ENCODE measurements around the gene ZFYVE28.
A peak's percentile ranks its signal among the peaks of the same experiment; 100 is the strongest.

Gene ZFYVE28

DNA sequence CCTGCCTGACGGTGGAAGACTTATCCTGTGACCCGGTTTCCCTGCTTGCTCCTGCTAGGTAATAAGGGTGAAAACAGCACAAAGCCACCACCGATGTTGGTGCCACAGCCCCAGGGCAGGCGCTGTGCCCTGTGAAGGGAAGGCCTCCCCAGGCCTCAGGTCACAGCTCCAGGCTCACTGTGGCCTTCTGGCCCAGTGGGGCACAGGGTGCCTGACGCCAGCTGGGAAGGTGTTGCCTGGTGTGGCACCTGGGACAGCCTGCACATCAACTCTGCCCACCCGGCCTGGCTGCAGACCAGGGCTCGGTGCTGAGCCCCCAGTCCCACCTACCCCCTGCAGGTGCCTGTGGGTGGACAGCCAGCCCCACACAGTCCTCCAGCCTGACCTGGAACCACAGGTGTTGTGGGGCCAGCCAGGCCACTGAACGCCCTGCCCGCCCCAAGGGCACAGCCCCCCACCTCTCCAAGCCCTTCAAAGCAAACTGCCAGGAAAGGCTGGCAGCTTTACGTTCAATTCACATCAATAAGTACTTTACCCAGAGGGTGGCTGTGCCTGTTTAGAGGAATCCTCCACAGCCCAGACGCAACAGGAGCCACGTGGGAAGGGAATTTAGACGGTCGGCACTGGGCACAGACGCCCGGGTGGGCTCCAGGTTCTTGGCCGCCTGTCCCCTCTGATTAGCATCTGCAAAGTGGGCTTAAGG lies 54.3 kb downstream of the ZFYVE28 start:
- in situ Hi-C loops (cut with HindIII; ENCODE audit: low sequenced_read_pairs) = no loop called here
- no peak for DNase-seq (ENCODE audit: low read depth)
- H3K4me3 ChIP-seq (ENCODE audit: low read depth, low read length) = peak overlapping the region; percentile 39
- TF ChIP-seq, protein P1, sequence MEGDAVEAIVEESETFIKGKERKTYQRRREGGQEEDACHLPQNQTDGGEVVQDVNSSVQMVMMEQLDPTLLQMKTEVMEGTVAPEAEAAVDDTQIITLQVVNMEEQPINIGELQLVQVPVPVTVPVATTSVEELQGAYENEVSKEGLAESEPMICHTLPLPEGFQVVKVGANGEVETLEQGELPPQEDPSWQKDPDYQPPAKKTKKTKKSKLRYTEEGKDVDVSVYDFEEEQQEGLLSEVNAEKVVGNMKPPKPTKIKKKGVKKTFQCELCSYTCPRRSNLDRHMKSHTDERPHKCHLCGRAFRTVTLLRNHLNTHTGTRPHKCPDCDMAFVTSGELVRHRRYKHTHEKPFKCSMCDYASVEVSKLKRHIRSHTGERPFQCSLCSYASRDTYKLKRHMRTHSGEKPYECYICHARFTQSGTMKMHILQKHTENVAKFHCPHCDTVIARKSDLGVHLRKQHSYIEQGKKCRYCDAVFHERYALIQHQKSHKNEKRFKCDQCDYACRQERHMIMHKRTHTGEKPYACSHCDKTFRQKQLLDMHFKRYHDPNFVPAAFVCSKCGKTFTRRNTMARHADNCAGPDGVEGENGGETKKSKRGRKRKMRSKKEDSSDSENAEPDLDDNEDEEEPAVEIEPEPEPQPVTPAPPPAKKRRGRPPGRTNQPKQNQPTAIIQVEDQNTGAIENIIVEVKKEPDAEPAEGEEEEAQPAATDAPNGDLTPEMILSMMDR (IDR thresholded peaks at IDR 0.05; ENCODE audit: low read depth, low read length, missing control alignments) = no peak

DNA sequence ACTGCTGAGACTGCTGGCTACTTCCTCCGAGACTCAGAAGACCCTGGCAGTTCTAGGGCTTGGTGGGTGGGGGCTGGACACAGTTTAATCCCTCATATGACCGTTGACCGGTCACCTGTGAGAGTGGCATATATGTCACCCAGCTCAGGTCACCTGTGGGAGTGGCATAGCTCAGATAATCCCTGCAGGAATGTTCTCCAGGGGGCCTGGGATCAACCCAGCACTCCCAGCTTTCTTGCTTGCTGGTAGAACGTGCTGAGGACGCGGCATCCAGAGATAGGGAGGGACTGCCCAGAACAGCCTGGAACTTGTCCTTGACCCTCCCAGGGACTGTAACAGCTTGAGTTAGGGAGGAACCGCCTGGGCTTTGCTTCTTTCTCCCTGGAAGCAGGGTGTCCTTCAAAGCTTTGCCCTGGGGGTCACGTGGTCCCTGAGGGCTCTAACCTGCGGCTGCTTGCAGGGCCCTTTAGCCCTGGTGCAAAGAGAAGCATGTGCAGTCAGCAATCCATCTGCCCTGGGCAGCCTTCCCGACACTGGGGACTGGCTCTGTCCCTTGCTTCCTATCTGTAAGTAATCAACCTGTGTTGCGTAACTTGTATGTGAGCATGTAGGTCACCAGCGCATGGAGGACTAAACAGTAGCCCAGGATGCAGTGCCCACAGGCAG lies 55.3 kb downstream of the ZFYVE28 start:
- in situ Hi-C loops (cut with HindIII; ENCODE audit: low sequenced_read_pairs) = no loop called here
- TF ChIP-seq, protein P1 (IDR thresholded peaks at IDR 0.05; ENCODE audit: low read depth, low read length, missing control alignments) = no peak
- no peak overlapping the region for H3K4me3 ChIP-seq (ENCODE audit: low read depth, low read length)
- no peak for DNase-seq (ENCODE audit: low read depth)

DNA sequence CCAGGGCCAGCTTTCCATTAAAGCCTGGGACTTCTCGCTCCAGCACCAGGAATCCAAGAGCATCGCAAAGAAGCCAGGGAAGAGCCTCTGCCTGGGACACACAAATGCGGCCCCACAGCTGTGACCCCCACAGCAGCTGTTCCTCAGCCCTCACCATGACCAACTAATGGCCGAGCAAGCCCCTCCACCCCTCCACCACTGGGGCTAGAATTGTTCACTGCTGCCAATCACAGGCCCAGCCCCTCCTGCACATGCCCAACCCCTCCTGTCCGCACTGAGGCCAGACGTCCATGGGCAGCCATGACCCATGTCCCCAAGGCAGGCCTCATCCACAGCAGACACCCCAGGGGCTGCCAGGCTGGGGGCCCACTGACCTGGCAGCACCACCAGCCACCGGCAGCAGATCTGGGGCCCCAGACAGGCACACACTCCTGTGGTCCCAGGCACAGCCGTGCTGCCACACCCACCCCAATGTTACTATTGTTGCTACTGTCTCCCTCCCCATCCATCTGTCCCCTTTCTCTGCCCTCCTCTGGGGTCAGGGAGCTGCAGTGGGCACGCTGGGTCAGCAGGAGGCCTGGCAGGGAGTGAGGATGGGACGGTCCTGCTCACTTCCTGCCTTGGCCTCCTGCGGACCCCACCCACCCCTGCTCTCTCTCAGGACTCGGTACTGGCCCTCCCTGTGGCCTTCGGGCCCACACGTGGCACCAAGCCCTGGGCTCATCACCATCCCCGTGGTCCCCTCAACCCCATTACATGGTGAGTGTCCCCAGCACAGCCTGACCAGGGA lies 56.0 kb downstream of the ZFYVE28 start:
- TF ChIP-seq, protein P1 (IDR thresholded peaks at IDR 0.05; ENCODE audit: low read depth, low read length, missing control alignments) = no peak
- no peak for DNase-seq (ENCODE audit: low read depth)
- in situ Hi-C loops (cut with HindIII; ENCODE audit: low sequenced_read_pairs) = no loop called here
- H3K4me3 ChIP-seq (ENCODE audit: low read depth, low read length) = no peak overlapping the region

DNA sequence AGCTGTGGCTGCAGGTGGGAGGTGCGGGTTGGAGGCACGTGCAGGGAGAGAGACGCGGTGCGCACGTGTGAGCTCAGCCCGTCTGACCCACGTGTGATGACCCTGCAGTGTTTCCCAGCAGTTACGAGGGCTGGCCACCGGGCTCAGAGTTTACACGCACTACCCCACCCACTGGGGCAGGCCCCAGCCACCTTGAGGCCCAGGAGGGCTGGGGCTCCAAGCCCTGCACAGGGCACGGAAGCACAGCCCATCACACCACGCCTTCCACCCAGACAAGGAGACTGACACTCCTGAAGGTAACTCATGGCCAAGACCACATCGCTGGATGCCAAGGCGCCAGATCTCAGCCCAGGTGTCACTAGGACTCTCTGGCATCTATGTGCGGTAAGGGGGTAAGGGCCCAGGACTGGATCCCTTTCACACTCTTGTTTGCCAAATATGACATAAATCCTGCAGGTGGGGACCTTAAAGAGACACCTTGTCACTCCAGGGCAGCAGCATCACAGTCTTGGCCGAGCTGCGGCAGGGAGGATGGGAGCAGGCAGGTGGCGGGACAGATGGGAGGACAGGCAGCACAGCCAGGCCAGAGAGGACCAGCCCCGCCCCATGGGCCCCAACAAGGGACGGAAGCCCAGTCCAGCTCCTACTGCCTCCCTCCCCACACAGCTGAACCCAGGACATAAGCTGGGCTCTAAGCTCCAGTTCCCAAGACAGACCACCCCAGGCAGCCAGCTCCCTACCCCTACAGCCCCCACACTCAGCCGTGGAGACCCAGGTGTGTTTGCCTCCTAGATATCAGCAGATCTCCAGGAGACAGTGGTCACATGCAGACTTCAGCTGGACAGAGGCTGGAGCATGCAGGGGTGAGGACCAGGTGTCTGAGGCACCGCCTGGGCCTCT lies 56.8 kb downstream of the ZFYVE28 start:
- H3K4me3 ChIP-seq (ENCODE audit: low read depth, low read length) = no peak overlapping the region
- TF ChIP-seq, protein P1 (IDR thresholded peaks at IDR 0.05; ENCODE audit: low read depth, low read length, missing control alignments) = no peak
- DNase-seq (ENCODE audit: low read depth) = no peak
- in situ Hi-C loops (cut with HindIII; ENCODE audit: low sequenced_read_pairs) = no loop called here

DNA sequence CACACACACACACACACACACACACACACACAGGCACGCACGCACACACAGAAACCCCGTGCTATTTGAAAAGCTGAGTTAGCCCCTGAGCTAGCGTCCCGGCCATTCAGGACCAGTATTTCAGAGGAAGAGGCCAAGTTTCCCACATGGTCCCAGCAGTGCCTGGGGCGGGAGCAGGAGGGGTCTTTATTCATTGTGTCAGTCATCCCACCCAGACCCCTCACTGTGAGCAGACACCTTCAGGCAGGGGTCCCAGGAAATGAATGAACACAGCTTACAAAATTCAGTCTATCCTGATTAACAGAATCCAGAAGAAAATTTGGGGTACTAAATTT lies 58.1 kb downstream of the ZFYVE28 start:
- no peak overlapping the region for H3K4me3 ChIP-seq (ENCODE audit: low read depth, low read length)
- TF ChIP-seq, protein P1 (IDR thresholded peaks at IDR 0.05; ENCODE audit: low read depth, low read length, missing control alignments) = no peak
- in situ Hi-C loops (cut with HindIII; ENCODE audit: low sequenced_read_pairs) = no loop called here
- no peak for DNase-seq (ENCODE audit: low read depth)
